Ectodermal cell (in vitro differentiated cells): Measurements from ENCODE around the gene UMAD1.

Experiments used
- H3K27ac ChIP-seq: 2 replicates; pipeline ENCODE4 v1.7.0; 2013; ENCODE audit warnings: mild to moderate bottlenecking, low read depth, low read length; ENCODE audit not compliant: insufficient read depth, poor library complexity, severe bottlenecking
- H3K27me3 ChIP-seq: 2 replicates; pipeline ENCODE4 v1.7.0; 2013; ENCODE audit warnings: mild to moderate bottlenecking, low read length; ENCODE audit not compliant: insufficient read depth, control insufficient read depth, poor library complexity, severe bottlenecking
- H3K36me3 ChIP-seq: one replicate; pipeline ENCODE4 v1.7.0; 2013; ENCODE audit warnings: low read length; ENCODE audit not compliant: control insufficient read depth, insufficient read depth
- H3K4me1 ChIP-seq: one replicate; pipeline ENCODE4 v1.7.0; 2013; ENCODE audit warnings: low read length; ENCODE audit not compliant: control insufficient read depth, insufficient read depth
- H3K4me3 ChIP-seq: 2 replicates; pipeline ENCODE4 v1.7.0; 2013; ENCODE audit warnings: low read depth, low read length, control low read depth; ENCODE audit not compliant: insufficient read depth
- H3K9me3 ChIP-seq: 2 replicates; pipeline ENCODE4 v1.7.0; 2013; ENCODE audit warnings: mild to moderate bottlenecking, low read length, moderate library complexity; ENCODE audit not compliant: control insufficient read depth
- WGBS, 2 experiments: methylation state at CpG; one replicate each; pipeline ENCODE4 v1.1.7; 2013; ENCODE audit warnings: missing lambda C conversion rate in 2 of 2; 5-methylcytosine and 5-hydroxymethylcytosine counted together

Gene UMAD1

GRCh38 chr7:7757576-7757975 lies 117.0 kb downstream of the UMAD1 start:
- Histone ChIP-seq H3K4me3 (no peak overlapping the region), H3K4me1 (peaks cover 3% of the 10 kb centered on the region), H3K27ac (no peak overlapping the region), H3K27me3 (no peaks in the 10 kb centered on the region), H3K9me3 (no peaks in the 10 kb centered on the region), H3K36me3 (no peaks in the 10 kb centered on the region)
- WGBS, 2 experiments = 91 to 92% methylated on average over 4 of the region's 4 CpGs

- H3K4me1 ChIP-seq = peaks cover 3% of the 10 kb centered on the region
- H3K27ac ChIP-seq = no peak overlapping the region
- H3K4me3 ChIP-seq = no peak overlapping the region
- H3K36me3 ChIP-seq = no peaks in the 10 kb centered on the region
- H3K9me3 ChIP-seq = no peaks in the 10 kb centered on the region
- no peaks in the 10 kb centered on the region for H3K27me3 ChIP-seq
- 83 to 89% methylated on average over 5 of the region's 5 CpGs for WGBS, 2 experiments
Measured at GRCh38 chr7:7761340-7761973, 120.9 kb downstream of the UMAD1 start.

- H3K4me1 ChIP-seq = peaks cover 3% of the 10 kb centered on the region
- H3K9me3 ChIP-seq = no peaks in the 10 kb centered on the region
- H3K27me3 ChIP-seq = no peaks in the 10 kb centered on the region
- H3K27ac ChIP-seq = no peak overlapping the region
- no peaks in the 10 kb centered on the region for H3K36me3 ChIP-seq
- WGBS, 2 experiments = 87% methylated on average over 9 of the region's 9 CpGs
- H3K4me3 ChIP-seq = no peak overlapping the region
Measured at GRCh38 chr7:7761974-7762779, 121.6 kb downstream of the UMAD1 start.

GRCh38 chr7:7764520-7765396 lies 124.2 kb downstream of the UMAD1 start:
- H3K27me3 ChIP-seq = no peaks in the 10 kb centered on the region
- WGBS, 2 experiments = 80 to 95% methylated on average over 3 of the region's 3 CpGs
- H3K9me3 ChIP-seq = no peaks in the 10 kb centered on the region
- no peak overlapping the region for H3K27ac ChIP-seq
- no peaks in the 10 kb centered on the region for H3K4me1 ChIP-seq
- H3K36me3 ChIP-seq = no peaks in the 10 kb centered on the region
- no peak overlapping the region for H3K4me3 ChIP-seq

- no peaks in the 10 kb centered on the region for H3K36me3 ChIP-seq
- no peaks in the 10 kb centered on the region for H3K4me1 ChIP-seq
- H3K9me3 ChIP-seq = no peaks in the 10 kb centered on the region
Measured at GRCh38 chr7:7765422-7765821, 124.9 kb downstream of the UMAD1 start.

GRCh38 chr7:7766671-7767070 lies 126.1 kb downstream of the UMAD1 start:
- Histone ChIP-seq H3K4me3 (no peak overlapping the region), H3K27me3 (no peaks in the 10 kb centered on the region), H3K27ac (no peak overlapping the region), H3K36me3 (no peaks in the 10 kb centered on the region), H3K4me1 (no peaks in the 10 kb centered on the region), H3K9me3 (no peaks in the 10 kb centered on the region)

More at GRCh38 chr7:7765422-7765821, 124.9 kb downstream of the UMAD1 start:
- Histone ChIP-seq H3K27me3 (no peaks in the 10 kb centered on the region), H3K27ac (no peak overlapping the region), H3K4me3 (no peak overlapping the region)

- H3K27me3 ChIP-seq = no peaks in the 10 kb centered on the region
- no peak overlapping the region for H3K4me3 ChIP-seq
Measured at GRCh38 chr7:7768977-7769709, 128.6 kb downstream of the UMAD1 start.

GRCh38 chr7:7769710-7770627 lies 129.4 kb downstream of the UMAD1 start:
- H3K4me3 ChIP-seq = no peak overlapping the region
- no peaks in the 10 kb centered on the region for H3K9me3 ChIP-seq
- no peaks in the 10 kb centered on the region for H3K27me3 ChIP-seq
- WGBS, 2 experiments = 94% methylated on average over 7 to 8 of the region's 8 CpGs
- no peaks in the 10 kb centered on the region for H3K36me3 ChIP-seq
- no peak overlapping the region for H3K27ac ChIP-seq
- no peaks in the 10 kb centered on the region for H3K4me1 ChIP-seq

More at GRCh38 chr7:7768977-7769709, 128.6 kb downstream of the UMAD1 start:
- WGBS, 2 experiments = 89 to 93% methylated on average over 5 of the region's 5 CpGs
- Histone ChIP-seq H3K9me3 (no peaks in the 10 kb centered on the region), H3K27ac (no peak overlapping the region), H3K36me3 (no peaks in the 10 kb centered on the region), H3K4me1 (no peaks in the 10 kb centered on the region)

GRCh38 chr7:7771452-7771851 lies 130.9 kb downstream of the UMAD1 start:
- H3K36me3 ChIP-seq = no peaks in the 10 kb centered on the region
- no peaks in the 10 kb centered on the region for H3K9me3 ChIP-seq
- no peak overlapping the region for H3K4me3 ChIP-seq
- no peaks in the 10 kb centered on the region for H3K27me3 ChIP-seq
- no peak overlapping the region for H3K27ac ChIP-seq
- no peaks in the 10 kb centered on the region for H3K4me1 ChIP-seq
